VCaP (cell line): ENCODE results near the gene CRYGD.

Experiments
- H3K27ac ChIP-seq: fragments of 450-650 bp; 2 replicates; pipeline ENCODE4 v1.5.1; 2017
- CTCF ChIP-seq: fragments of 450-650 bp; conservative IDR thresholded peaks from 2 replicates; pipeline ENCODE4 v1.5.1; 2017; ENCODE audit warnings: mild to moderate bottlenecking, moderate library complexity

CRYGD gene

DNA sequence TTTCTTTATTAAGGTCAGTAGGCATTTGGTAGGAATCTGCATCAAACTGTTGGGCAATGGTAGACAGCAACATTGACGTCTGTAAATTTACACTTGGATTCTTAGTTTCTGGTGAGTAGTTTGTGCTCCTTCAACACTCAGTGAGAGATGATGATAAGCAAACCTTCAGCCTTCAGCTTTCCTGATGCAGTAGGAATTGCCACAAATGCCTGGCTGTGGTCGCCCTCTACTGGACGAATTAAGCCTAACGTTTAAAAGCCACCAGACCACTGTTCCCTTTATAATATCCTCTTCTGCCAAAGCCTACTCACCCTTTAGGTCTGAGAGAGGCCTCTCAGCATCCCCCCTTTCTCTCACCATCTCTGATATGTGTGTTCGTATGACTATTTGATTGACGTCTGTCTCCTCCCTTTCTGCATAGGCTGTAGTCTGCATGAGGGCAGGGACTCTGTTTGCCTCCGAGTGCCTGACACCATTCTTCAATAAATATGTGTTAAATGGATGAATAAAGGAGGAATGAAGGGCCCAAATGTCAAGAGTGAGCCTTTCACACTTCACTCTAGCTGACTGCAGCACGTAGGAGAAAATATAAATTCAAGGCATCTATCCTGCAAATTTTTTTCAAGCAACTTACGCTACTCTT is 52.0 kb downstream of the CRYGD start:
- H3K27ac ChIP-seq = no peak overlapping the region
- peak; percentile 91 for TF ChIP-seq CTCF
